ENCODE measurements around the gene WDR70. TPM values are rescaled to one million over a fixed set of nuclear protein-coding genes. Genes with fewer than 3 reads are reported as not detected.

WDR70 gene
- total RNA-seq, 1 experiment from 2014 or later, result 40.2 TPM

GRCh38 chr5:37799865-37800421, 420.8 kb downstream of the WDR70 start:
- TF ChIP-seq CTCF (IDR thresholded peaks at IDR 0.05; ENCODE audit: insufficient read depth in 1 of 2, low read depth in 1 of 2, low read length in 1 of 2, severe bottlenecking in 1 of 2, unreplicated experiment in 1 of 2), result no peak
- BruUV-seq (replicated peaks), result no TSS peak
- intact Hi-C loops (cut with micrococcal nuclease; ENCODE audit: unreplicated experiment), result no loop called here
- ChIA-PET CTCF (no interaction called here), POLR2A (no interaction called here)
- H3K27ac Mint-ChIP-seq (ENCODE audit: unreplicated experiment), result no peak overlapping the region
- Histone ChIP-seq H3K36me3 (ENCODE audit: control insufficient read depth, insufficient read depth, low read length) (no peaks in the 10 kb centered on the region), H3K4me3 (ENCODE audit: low read depth, low read length) (no peak overlapping the region), H3K9me3 (no peaks in the 10 kb centered on the region; the same call in 1 of the 2 replicates), H3K27me3 (replicated peaks; ENCODE audit: control insufficient read depth, insufficient read depth, low read length) (no peaks in the 10 kb centered on the region), H3K4me1 (no peaks in the 10 kb centered on the region)
- H3K9me3 Mint-ChIP-seq (ENCODE audit: unreplicated experiment), result peaks cover 21% of the 10 kb centered on the region
- H3K4me1 Mint-ChIP-seq (ENCODE audit: low read depth, unreplicated experiment), result no peaks in the 10 kb centered on the region
- H3K4me3 Mint-ChIP-seq (ENCODE audit: unreplicated experiment), result no peak overlapping the region
- H3K36me3 Mint-ChIP-seq (ENCODE audit: insufficient read depth, unreplicated experiment), result no peaks in the 10 kb centered on the region
- peaks cover 3% of the 10 kb centered on the region for H3K27me3 Mint-ChIP-seq (ENCODE audit: insufficient read depth, unreplicated experiment)
- no peak for DNase-seq

- Histone ChIP-seq H3K4me3 (ENCODE audit: low read depth, low read length) (no peak overlapping the region), H3K4me1 (no peaks in the 10 kb centered on the region), H3K27me3 (replicated peaks; ENCODE audit: control insufficient read depth, insufficient read depth, low read length) (no peaks in the 10 kb centered on the region), H3K9me3 (no peaks in the 10 kb centered on the region; the same call in 1 of the 2 replicates), H3K36me3 (ENCODE audit: control insufficient read depth, insufficient read depth, low read length) (no peaks in the 10 kb centered on the region)
- H3K27ac Mint-ChIP-seq (ENCODE audit: unreplicated experiment), result no peak overlapping the region
- H3K36me3 Mint-ChIP-seq (ENCODE audit: insufficient read depth, unreplicated experiment), result no peaks in the 10 kb centered on the region
- ChIA-PET POLR2A (no interaction called here), CTCF (no interaction called here)
- DNase-seq, result no peak
- TF ChIP-seq CTCF (IDR thresholded peaks at IDR 0.05; ENCODE audit: insufficient read depth in 1 of 2, low read depth in 1 of 2, low read length in 1 of 2, severe bottlenecking in 1 of 2, unreplicated experiment in 1 of 2), result no peak
- H3K27me3 Mint-ChIP-seq (ENCODE audit: insufficient read depth, unreplicated experiment), result peaks cover 7% of the 10 kb centered on the region
- BruUV-seq (replicated peaks), result no TSS peak
- H3K9me3 Mint-ChIP-seq (ENCODE audit: unreplicated experiment), result peaks cover 19% of the 10 kb centered on the region
- no peak overlapping the region for H3K4me3 Mint-ChIP-seq (ENCODE audit: unreplicated experiment)
- intact Hi-C loops (cut with micrococcal nuclease; ENCODE audit: unreplicated experiment), result no loop called here
- H3K4me1 Mint-ChIP-seq (ENCODE audit: low read depth, unreplicated experiment), result no peaks in the 10 kb centered on the region
Measured at GRCh38 chr5:37801521-37801920, 422.4 kb downstream of the WDR70 start.

Other genes starting within 250 kb of the WDR70 start
- 15.3 and 17.3 TPM in 2 replicates for gene CPLANE1, start 129.9 kb upstream of the WDR70 start, total RNA-seq (2022)
- 63.9 and 65.3 TPM in 2 replicates for gene NUP155, start 8.2 kb upstream of the WDR70 start, total RNA-seq (2022)